ENCODE results near the gene HNRNPUL2. TPM values are rescaled to one million over a fixed set of nuclear protein-coding genes. Genes with fewer than 3 reads are reported as not detected.
A peak's percentile ranks its signal among the peaks of the same experiment; 100 is the strongest.

The HNRNPUL2 gene
- total RNA-seq, 4 donors from 2014 or later: 4.8 to 14.9 (median 11.8) TPM

- Histone ChIP-seq H3K4me3 (peak within 1 kb of the TSS; percentile 67 to 91 (median 81)), H3K27me3 (no peaks in the 10 kb centered on the region), H3K9me3 (no peaks in the 10 kb centered on the region), H3K36me3 (peaks cover 0 to 32% of the 10 kb centered on the region in 2 donors), H3K27ac (peak within 1 kb of the TSS; percentile 78 to 91 (median 88)), H3K4me1 (peaks cover 40 to 55% of the 10 kb centered on the region in 2 donors)
- ATAC-seq (peak; percentile 82 to 87), DNase-seq (peak; percentile 64 to 73)
- in situ Hi-C loops (cut with MboI; ENCODE audit: low sequenced_read_pairs in 4 of 4) (no loop called here), intact Hi-C loops (cut with DNase I; ENCODE audit: low total_unique reads) (no loop called here)
- TF ChIP-seq, protein P1, sequence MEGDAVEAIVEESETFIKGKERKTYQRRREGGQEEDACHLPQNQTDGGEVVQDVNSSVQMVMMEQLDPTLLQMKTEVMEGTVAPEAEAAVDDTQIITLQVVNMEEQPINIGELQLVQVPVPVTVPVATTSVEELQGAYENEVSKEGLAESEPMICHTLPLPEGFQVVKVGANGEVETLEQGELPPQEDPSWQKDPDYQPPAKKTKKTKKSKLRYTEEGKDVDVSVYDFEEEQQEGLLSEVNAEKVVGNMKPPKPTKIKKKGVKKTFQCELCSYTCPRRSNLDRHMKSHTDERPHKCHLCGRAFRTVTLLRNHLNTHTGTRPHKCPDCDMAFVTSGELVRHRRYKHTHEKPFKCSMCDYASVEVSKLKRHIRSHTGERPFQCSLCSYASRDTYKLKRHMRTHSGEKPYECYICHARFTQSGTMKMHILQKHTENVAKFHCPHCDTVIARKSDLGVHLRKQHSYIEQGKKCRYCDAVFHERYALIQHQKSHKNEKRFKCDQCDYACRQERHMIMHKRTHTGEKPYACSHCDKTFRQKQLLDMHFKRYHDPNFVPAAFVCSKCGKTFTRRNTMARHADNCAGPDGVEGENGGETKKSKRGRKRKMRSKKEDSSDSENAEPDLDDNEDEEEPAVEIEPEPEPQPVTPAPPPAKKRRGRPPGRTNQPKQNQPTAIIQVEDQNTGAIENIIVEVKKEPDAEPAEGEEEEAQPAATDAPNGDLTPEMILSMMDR (IDR thresholded peaks at IDR 0.05 in 4 of 5, conservative IDR thresholded peaks at IDR 0.05 in 1 of 5): no peak
- peak; percentile 53 to 64 for TF ChIP-seq POLR2A (IDR thresholded peaks at IDR 0.05)
Measured at GRCh38 chr11:62671608-62672389, 55.5 kb downstream of the HNRNPUL2 start, which contains the start of the genes LBHD1 and UQCC3. Gene LBHD1, minus strand, starts transcription at chr11:62672267. Its CDS starts 2,236 bp downstream, at chr11:62670031. Gene UQCC3, plus strand, starts transcription at chr11:62671673. Its CDS starts 73 bp downstream, at chr11:62671746.

DNA sequence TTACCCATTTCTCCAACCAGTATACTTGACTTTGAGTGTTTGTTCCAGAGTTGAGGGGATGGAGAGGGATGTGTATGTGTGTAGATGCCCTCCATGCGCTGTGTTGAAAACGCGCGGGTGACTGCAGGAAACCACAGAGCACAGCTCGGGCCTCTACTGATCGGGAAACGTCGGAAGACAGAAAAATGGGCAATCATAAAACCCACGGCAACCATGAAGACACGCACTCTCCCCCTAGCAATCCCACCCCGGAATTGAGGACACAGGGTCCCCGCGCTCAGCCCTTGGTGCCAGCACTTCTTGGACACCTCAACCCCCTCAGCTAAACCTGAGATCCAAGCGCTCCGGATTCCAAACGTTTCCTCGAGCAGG lies 56.0 kb downstream of the HNRNPUL2 start:
- no peaks in the 10 kb centered on the region for H3K9me3 ChIP-seq
- TF ChIP-seq, protein P1 (IDR thresholded peaks at IDR 0.05 in 4 of 5, conservative IDR thresholded peaks at IDR 0.05 in 1 of 5): no peak
- no peak for TF ChIP-seq POLR2A (IDR thresholded peaks at IDR 0.05)
- peak; percentile 9 to 32 for ATAC-seq
- no peak for DNase-seq
- no peaks in the 10 kb centered on the region for H3K27me3 ChIP-seq
- peak overlapping the region; percentile 67 to 91 (median 81) for H3K4me3 ChIP-seq
- H3K36me3 ChIP-seq: peaks cover 0 to 26% of the 10 kb centered on the region in 2 donors
- in situ Hi-C loops (cut with MboI; ENCODE audit: low sequenced_read_pairs in 4 of 4): no loop called here
- intact Hi-C loops (cut with DNase I; ENCODE audit: low total_unique reads): no loop called here
- H3K4me1 ChIP-seq: peaks cover 42 to 55% of the 10 kb centered on the region in 2 donors
- peak overlapping the region; percentile 78 to 91 (median 88) for H3K27ac ChIP-seq

DNA sequence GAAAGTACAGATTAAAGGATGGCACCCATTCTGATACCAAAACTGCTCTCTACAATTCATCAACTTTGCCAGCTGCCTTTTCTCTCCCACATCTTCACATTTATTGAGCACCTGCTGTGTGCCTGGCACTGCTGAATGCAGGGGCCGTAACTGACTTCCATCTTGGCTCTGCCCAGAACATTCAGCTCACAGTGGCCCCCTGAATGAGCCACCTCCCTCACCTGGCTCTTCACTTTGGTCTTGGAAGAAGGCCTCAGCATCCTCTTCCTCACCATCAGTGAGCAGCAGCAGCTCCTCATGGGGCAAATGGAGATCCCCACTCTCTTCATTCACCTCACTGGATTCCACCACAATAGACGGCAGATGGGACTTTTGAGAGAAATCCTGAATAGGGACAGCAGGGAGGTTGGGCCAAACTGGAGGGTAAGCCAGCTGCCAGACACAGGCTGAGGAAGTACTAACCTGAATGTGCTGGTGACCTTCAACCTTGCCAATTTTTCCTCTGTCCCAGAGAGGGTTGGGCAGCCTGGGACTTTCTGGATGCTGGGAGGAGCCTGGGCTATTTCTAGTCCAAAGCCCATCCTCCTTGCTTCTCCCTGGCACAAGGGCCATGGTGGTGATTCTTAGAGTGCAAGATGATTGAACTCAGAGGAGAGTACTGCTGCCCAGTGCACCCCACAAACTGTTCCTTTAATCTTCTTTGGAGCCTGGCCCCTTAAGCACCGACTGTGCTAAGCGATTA lies 57.7 kb downstream of the HNRNPUL2 start:
- DNase-seq: no peak
- Histone ChIP-seq H3K4me1 (peaks cover 45 to 52% of the 10 kb centered on the region in 2 donors), H3K36me3 (peaks cover 0 to 24% of the 10 kb centered on the region in 2 donors), H3K9me3 (no peaks in the 10 kb centered on the region), H3K27me3 (no peaks in the 10 kb centered on the region), H3K4me3 (no peak overlapping the region), H3K27ac (peak overlapping the region in 3 of 4 donors; percentile 41 to 91 (median 90))
- in situ Hi-C loops (cut with MboI; ENCODE audit: low sequenced_read_pairs in 4 of 4): no loop called here
- intact Hi-C loops (cut with DNase I; ENCODE audit: low total_unique reads): no loop called here
- ATAC-seq: no peak
- TF ChIP-seq, protein P1 (IDR thresholded peaks at IDR 0.05 in 4 of 5, conservative IDR thresholded peaks at IDR 0.05 in 1 of 5): no peak
- no peak for TF ChIP-seq POLR2A (IDR thresholded peaks at IDR 0.05)

DNA sequence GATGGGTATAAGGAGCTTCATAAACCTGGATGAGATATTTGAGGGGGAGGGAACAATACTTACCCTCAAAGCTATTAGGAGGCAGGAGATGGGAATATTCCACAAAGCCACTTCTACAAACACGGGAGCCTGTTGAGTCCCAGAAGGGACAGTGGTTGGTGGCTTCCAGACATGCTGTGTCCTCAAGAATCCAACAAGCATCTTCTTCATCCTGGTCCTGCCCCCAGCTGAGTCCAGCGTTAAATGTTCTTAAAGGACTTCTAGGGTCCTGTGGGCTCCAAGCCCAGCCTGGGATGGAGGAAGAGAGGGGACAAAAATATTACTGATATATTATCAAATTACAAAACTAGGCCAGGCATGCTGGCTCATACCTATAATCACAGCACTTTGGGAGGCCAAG lies 59.8 kb downstream of the HNRNPUL2 start:
- no peak for ATAC-seq
- Histone ChIP-seq H3K36me3 (peaks cover 0 to 16% of the 10 kb centered on the region in 2 donors), H3K27me3 (no peaks in the 10 kb centered on the region), H3K9me3 (no peaks in the 10 kb centered on the region), H3K4me1 (peaks cover 43 to 49% of the 10 kb centered on the region in 2 donors), H3K27ac (peak overlapping the region in 2 of 4 donors; percentile 10 to 97), H3K4me3 (no peak overlapping the region)
- DNase-seq: no peak
- TF ChIP-seq, protein P1 (IDR thresholded peaks at IDR 0.05 in 4 of 5, conservative IDR thresholded peaks at IDR 0.05 in 1 of 5): no peak
- no peak for TF ChIP-seq POLR2A (IDR thresholded peaks at IDR 0.05)
- in situ Hi-C loops (cut with MboI; ENCODE audit: low sequenced_read_pairs in 4 of 4): no loop called here
- intact Hi-C loops (cut with DNase I; ENCODE audit: low total_unique reads): no loop called here
